Subcutaneous adipose tissue (tissue), 4 donors: ENCODE results near the gene CORO1C. TPM values are rescaled to one million over a fixed set of nuclear protein-coding genes. Genes with fewer than 3 reads are reported as not detected.

ENCODE experiments used
- total RNA-seq, 4 donors: library from RNA; depleted of rRNA; stranded (reverse); fragments of >200 nt; gene quantifications; one replicate each; pipeline ENCODE4 v1.1.0, GENCODE V29; 2016
- TF ChIP-seq, protein P1 (sequence below): fragments of 450-650 bp; IDR thresholded peaks from one replicate; pipeline ENCODE4 v1.5.1; 2016; ENCODE audit warnings: low read depth, mild to moderate bottlenecking, control low read depth, antibody characterized with exemption, moderate library complexity

The CORO1C gene
- total RNA-seq, 4 donors from 2014 or later: 151 to 320 (median 199) TPM

DNA sequence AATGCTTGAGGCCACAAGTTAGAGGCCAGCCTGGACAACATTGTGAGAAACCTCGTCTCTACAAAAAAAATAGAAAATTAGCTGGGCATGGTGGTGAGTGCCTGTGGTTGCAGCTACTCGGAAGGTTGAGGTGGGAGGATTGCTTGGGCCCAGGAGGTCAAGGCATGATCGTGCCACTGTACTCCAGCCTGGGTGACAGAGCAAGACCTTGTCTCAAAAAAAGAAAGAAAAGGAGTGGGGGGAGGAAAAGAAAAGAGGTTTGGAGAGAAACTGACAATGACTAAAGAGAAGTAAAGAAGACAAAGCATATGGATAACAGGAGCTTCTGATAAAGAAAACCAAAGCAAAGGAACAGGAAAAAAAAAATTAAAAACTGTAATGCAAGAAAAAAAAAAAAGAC lies 60.2 kb downstream of the CORO1C start:
- TF ChIP-seq, protein P1, sequence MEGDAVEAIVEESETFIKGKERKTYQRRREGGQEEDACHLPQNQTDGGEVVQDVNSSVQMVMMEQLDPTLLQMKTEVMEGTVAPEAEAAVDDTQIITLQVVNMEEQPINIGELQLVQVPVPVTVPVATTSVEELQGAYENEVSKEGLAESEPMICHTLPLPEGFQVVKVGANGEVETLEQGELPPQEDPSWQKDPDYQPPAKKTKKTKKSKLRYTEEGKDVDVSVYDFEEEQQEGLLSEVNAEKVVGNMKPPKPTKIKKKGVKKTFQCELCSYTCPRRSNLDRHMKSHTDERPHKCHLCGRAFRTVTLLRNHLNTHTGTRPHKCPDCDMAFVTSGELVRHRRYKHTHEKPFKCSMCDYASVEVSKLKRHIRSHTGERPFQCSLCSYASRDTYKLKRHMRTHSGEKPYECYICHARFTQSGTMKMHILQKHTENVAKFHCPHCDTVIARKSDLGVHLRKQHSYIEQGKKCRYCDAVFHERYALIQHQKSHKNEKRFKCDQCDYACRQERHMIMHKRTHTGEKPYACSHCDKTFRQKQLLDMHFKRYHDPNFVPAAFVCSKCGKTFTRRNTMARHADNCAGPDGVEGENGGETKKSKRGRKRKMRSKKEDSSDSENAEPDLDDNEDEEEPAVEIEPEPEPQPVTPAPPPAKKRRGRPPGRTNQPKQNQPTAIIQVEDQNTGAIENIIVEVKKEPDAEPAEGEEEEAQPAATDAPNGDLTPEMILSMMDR: no peak

DNA sequence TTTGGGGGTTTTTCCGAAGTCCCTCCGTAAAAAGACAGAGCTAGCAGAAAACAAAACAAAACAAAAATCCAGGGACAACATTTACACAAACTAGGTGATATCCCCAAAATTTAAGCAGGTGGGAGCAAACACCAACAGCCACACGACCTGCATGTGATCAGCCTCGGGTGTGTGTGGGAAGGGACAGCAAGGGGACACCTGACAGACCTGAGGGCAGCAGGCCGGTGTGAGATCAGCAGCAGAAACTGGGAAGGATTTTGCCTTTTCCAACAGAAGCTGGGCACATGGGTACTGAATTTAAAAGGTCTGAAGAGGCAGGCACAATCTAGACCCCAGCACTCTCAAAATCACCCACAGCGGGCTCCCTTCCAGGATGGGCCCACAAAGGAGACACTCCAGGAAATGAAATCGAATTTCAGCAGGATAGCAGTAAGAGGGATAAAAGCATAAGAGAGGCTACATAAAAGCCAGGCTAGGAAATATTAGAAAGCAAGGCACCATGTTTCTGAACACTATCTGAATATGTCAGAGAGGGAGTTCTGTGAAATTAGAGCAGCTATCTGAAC lies 61.2 kb downstream of the CORO1C start:
- TF ChIP-seq, protein P1: no peak

DNA sequence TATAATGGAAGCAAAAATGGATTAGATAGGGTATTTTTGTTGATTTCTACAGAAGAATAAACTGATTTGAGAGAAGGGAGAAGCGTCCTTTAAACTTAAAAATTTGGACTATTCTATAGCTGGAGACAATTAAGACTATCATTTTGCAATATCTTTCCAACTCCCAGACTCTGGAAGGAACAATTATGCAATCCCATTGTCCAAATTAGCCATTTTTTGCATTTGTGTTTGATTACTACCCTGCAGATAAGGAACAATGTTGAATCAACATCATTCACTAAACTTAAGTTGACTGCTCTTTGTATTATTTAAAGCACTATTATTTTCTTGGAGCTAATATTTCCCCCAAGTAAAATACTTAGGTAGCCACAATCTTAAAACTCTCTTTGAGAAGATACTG lies 62.8 kb downstream of the CORO1C start:
- TF ChIP-seq, protein P1: no peak

DNA sequence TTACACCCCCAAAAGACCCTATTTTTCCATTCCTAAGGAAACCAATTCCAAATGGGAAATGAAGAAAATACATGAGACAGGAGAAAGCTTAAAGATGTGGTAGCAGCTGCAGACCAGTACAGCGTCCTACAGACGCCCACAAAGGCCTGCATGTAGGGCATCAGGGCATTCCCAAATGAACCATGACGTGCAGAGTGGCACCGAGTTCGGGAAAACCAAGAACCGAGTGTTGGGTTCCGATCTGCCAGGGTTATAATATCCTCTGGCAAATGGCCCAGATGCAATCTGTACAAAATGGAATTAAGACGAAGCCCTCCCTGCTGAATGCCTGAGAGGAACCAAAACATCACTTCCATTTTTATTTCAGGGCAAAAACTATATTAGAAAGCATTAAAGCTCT lies 63.3 kb downstream of the CORO1C start:
- TF ChIP-seq, protein P1: no peak

DNA sequence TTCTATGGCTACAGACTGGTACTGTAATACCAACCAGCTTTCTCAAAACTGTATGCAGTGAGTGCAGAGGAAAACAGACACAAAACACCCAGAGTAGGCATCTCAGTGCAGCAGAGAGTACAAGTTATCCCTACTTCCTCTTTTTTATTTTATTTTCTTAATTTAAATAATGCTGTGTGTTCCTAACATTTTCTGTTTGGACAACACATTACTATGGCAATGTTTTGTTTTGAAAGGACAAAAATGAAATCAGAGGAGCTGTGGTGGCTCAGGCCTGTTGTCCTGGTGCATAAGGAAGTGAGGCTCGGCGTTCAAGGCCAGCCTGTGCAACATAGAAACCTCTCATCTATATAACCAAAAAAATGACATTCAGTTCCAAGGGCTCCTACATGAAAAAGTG lies 64.0 kb downstream of the CORO1C start:
- TF ChIP-seq, protein P1: no peak

DNA sequence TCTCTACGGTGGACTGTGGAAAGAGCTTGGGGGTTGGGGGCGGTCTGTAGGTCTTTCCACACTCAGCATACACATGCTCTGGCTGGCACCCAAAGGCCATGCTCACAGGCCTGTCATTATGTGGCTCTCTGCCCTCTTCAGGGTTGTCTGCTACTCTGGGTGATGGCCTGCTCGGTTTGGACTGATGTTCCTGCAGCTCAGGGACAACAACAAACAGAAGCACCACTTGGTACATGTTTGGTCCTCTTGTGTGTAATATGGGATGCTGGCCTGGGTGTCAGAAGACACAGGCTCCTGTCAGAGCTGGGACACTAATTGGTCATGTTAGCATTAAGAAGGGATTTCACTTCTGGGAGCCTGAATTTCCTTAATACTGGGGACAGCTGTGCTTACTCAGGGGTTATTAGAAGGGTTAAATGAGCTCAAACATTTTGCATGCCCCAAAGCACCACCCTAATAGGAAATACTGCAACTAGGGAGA lies 64.9 kb downstream of the CORO1C start:
- TF ChIP-seq, protein P1: no peak

DNA sequence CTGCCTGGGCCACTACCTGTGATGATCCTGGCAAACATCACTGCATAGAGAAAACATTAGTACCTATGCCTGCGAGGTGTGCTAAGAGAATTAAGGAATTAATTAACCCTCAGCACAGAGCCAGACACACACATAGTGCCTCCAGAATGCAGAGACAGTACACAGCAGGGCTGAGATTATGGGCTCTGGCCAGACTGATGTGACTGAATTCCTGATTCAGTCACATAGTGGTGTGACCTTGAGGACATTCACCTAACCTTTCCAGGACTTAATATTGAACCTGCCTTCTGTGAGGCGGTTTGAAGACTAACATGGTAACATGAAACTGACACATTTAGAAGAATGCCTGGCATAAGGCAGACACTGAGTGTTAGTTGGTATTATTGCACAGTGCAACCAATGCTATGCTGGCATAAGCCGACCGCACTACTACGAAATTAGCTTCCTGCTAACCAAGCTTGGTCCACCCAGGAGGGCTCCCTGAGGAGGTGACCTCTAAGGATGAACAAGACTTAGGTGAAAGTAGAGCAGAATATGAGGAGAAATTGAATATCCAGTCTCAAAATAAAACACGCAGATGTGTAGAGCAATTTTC lies 65.6 kb downstream of the CORO1C start:
- TF ChIP-seq, protein P1: no peak
